Stimulated activated CD4-positive, alpha-beta T cell treated with anti-CD3 and anti-CD28 coated beads, TNF-alpha, amount 100 ng/mL, for 48 hours (primary cell): Measurements from ENCODE around the gene AGBL2.
"Not testable (repeated sequence)": the region's sequence is repeated elsewhere in the genome, so short reads cannot be mapped to it uniquely, and the experiment has no call there.

Experiments used
- DNase-seq, 3 donors: peaks; one replicate each; pipeline ENCODE4 v3.0.0-alpha.2; 2020; ENCODE audit warnings: low read depth in 3 of 3

Gene AGBL2

GRCh38 chr11:47640506-47640905, 74.7 kb downstream of the AGBL2 start:
- DNase-seq: not testable (repeated sequence)

GRCh38 chr11:47636331-47636730, 78.8 kb downstream of the AGBL2 start:
- DNase-seq: not testable (repeated sequence)

- no peak for DNase-seq
These were observed 83.7 kb downstream of the AGBL2 start for GRCh38 chr11:47631473-47631872.

GRCh38 chr11:47628026-47628425, 87.1 kb downstream of the AGBL2 start:
- no peak for DNase-seq

GRCh38 chr11:47626234-47626633, 88.9 kb downstream of the AGBL2 start:
- no peak for DNase-seq

- DNase-seq: no peak
These were observed 94.3 kb downstream of the AGBL2 start for GRCh38 chr11:47620836-47621378.

- DNase-seq: no peak
These were observed 97.8 kb downstream of the AGBL2 start for GRCh38 chr11:47617417-47617809.

GRCh38 chr11:47616726-47617416, 98.3 kb downstream of the AGBL2 start:
- no peak for DNase-seq

- no peak for DNase-seq
These were observed 99.9 kb downstream of the AGBL2 start for GRCh38 chr11:47615249-47615648.

GRCh38 chr11:47611348-47611794, 103.8 kb downstream of the AGBL2 start:
- no peak for DNase-seq

- DNase-seq: no peak
These were observed 105.5 kb downstream of the AGBL2 start for GRCh38 chr11:47609675-47610074.
